GM18511 (cell line): ENCODE results near the gene HM13.
"Not testable (repeated sequence)": the region's sequence is repeated elsewhere in the genome, so short reads cannot be mapped to it uniquely, and the experiment has no call there.

Experiments used
- ATAC-seq: cut with Tn5 transposase; IDR thresholded peaks from one replicate; pipeline ENCODE4 v1.9.1; 2021; ENCODE audit warnings: mild to moderate bottlenecking, moderate library complexity; ENCODE audit not compliant: unreplicated experiment

The HM13 gene

GRCh38 chr20:31606804-31607639, 92.8 kb downstream of the HM13 start:
- ATAC-seq, result no peak

- ATAC-seq, result no peak
Observed at GRCh38 chr20:31607640-31608250, 93.5 kb downstream of the HM13 start.

- no peak for ATAC-seq
Observed at GRCh38 chr20:31608251-31608945, 94.2 kb downstream of the HM13 start.

- ATAC-seq, result not testable (repeated sequence)
Observed at GRCh38 chr20:31612271-31612640, 98.0 kb downstream of the HM13 start.

- ATAC-seq, result no peak
Observed at GRCh38 chr20:31615416-31615815, 101.2 kb downstream of the HM13 start.

- ATAC-seq, result peak; percentile 48
Observed at GRCh38 chr20:31617432-31618104, 103.3 kb downstream of the HM13 start.
